Left kidney (tissue), 2 donors: ENCODE measurements around the gene CLDN7. TPM values are rescaled to one million over a fixed set of nuclear protein-coding genes. Genes with fewer than 3 reads are reported as not detected.

Experiments
- DNase-seq: peaks from one replicate; pipeline ENCODE4 v3.0.0-alpha.2; 2013
- polyA plus RNA-seq: library from polyadenylated mRNA; unstranded; fragments of 120-200 nt; gene quantifications from one replicate; pipeline ENCODE4 v1.2.1, GENCODE V29; 2013; ENCODE audit not compliant: insufficient read length

Gene CLDN7
- polyA plus RNA-seq, 1 donor = 36.6 TPM

DNA sequence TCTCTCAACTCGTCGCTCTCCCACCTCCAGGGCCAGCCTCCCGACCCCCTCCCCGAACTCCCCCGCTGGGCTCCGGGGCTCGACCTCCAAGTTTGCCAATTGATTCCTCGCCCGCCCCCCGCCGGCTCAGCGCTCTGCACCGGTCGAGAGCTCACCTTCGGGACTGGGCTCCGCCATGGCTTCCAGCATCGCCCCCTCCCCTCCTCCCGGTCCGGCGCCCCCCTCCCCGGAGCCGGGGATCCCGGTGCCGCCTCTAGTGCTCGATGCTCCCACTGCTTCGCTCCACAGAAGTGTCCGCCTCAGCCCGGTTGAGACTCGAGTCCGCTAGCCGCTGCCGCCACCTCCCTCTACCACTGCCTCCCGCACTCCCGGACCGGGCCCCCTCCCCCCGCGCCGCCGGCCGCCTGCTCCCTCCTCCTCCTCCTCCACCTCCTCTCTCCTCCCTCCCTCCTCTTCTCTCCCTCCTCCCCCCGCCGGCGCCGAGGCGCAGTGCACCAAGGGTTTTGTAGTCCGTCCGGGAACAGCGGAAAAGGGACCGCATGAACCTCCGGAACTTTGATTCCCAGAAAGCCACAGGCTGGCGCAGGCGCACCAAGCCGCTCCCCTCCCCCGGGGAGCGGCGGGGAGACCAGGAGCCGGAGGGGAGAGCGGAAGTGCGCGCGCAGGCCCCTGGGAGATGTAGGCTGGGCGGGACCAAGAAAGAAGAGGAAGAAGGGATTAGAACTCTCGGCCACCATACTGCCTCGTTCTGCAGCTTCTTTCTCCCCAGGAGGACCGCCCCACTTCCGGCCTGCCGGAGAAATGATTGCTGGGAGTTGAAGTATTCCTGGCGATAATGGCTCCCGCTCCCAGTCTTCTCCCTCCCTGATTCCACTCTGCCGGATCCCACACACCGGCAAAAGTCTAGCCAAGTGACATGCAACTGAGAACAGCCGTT lies 22.9 kb downstream of the CLDN7 start, which contains the start of gene PHF23:
Gene PHF23, minus strand, starts transcription at position 367 of the 937 bp plus-strand sequence. Its CDS starts 178 bp downstream, at position 189.
- DNase-seq = peak; percentile 99

DNA sequence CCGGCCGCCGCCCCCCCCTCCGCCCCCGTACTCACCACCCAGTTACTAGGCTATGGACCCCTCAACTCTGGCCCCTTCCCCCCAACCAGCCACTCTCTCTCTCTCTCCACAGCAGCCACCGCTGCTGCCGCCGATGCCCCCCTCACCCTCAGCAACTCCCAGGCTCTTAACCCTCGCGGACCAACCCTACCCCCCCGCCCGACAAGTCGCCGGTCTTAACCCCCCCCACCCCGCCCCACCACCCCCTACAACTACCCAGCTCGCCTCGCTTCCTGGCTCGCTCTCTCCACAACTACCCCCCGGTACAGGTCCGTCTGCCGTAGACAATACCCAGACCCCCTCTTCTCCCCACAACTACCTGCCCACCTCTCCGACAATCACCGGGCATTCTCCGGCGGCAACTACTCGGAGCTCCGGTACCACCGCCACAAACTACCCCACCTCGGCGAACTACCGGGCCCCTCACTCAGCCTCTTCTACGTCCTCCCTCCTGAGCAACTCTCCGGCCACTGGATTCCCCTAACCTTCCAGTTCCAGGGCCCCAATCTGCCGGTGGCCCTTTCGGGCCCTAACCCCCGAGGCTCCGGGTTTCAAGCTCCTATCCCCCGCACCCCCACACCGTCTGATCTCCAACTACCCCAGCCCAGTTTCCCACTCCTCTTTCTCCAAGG lies 23.7 kb downstream of the CLDN7 start:
- no peak for DNase-seq

DNA sequence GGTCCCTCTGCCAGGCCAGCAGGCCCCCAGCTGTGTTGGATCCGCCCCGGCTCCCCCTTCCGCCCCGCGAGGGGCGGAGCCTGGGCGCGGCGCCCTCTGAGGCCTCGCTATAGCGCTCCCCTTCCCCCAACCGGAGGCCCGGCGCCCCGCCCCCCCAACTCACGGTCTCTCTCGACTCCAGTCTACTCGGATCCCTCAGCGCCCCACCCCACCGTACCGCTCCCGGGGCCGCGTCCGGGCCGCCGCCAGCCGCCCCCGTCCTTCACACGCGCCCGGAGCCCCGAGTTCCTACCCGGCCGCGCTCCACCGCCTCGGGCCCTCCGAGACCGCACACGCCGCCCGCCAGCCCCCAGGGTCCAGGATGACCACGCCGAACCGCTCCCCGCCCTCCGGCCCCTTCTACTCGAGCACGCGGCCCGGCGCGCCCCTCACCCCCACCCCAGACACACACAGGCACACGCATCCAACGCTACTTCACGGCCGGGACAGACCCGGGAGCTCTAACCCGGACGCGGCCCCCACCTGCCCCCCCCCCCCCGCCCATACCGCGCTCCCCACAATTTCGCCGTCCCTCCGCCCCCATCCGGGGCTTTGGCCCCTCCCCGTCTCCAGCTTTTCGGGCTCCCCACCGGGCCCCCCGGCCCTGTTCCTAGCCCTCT lies 24.4 kb downstream of the CLDN7 start:
- no peak for DNase-seq

DNA sequence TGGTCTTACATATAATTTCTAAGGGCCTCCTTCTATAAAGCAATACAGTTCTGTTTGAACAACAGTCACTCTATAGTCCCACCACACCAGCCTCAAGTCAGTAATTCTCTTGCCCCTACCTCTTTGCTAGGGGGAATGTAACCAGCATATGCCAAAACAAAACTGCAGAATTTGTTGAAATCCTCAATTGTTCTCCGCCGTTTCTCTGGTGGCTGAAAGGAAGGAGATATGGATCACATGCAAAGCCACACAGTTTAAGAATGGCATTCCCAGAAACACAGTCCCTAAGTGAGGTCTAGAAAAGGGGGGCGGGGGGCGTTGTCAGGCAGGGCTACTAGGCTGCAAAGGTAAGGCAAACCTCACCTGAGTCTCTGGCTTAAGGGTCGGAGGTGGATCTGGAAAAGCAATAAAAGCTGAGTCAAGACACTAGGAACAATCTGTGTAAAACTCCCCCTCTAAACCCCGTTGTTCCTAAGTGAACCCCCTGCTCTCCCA lies 25.0 kb downstream of the CLDN7 start:
- no peak for DNase-seq

DNA sequence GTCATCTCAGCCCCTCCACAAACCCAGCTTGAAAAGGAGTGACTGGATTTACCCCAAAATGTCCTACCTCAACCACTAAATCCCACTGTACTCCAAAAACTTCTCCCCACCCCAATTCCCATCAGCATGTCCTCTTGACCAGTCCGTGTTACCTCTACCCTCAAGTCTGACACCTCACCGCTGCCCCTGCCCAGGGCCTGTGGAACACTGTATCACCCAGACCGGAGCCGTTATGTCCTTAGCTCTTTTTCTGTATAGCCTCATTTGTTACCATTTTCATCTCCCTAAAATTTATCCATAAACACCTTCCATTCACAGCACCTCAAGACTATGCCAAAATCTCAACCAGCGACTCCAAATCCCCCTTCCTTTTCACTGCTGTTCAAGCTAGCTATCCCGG lies 25.5 kb downstream of the CLDN7 start:
- no peak for DNase-seq

DNA sequence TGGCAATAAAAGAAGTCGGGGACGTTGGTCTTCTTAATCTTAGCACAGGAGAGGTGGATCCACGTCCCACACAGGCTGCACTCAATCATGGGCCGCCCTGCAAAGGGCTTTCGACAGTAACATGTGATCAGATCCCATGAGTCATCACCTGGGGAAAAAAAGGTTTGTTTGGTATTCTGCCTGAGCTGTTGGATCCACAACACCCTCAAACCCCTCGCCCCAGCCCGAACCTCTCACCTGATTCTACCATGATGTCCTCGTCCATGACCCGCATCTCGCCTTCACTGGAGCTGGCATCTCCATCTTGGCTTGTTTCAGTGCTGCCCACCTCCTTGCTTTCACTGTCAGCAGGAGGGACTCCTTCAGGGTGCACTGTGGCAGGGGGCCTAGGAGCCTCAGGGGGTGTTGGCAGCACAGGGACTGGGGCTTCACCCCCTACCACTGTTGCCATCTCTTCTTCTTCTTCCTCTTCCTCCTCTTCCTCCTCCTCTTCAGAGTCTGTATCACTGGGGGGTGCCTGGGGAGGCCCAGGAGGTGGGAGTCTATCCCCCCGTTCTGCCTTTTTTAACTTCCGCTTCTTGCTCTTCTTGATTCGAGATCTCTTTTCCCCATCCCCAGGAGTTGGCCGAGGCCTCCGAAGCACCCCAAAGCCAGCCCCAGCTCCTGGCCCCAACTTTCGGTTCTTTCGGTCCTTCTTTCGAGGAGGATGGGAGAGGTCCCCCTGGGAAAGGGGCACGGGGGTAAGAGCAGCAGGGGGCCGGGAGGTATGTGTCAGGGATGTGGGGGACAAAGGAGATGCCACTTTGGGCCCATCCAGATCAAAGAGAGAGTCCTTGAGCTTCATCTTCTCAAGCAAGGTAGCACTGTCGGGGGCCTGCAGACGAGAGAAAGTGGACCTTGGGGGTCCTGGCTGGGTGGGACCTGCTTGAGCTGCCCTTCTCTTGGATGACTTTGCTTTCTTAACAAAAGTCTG lies 26.3 kb downstream of the CLDN7 start:
- no peak for DNase-seq

DNA sequence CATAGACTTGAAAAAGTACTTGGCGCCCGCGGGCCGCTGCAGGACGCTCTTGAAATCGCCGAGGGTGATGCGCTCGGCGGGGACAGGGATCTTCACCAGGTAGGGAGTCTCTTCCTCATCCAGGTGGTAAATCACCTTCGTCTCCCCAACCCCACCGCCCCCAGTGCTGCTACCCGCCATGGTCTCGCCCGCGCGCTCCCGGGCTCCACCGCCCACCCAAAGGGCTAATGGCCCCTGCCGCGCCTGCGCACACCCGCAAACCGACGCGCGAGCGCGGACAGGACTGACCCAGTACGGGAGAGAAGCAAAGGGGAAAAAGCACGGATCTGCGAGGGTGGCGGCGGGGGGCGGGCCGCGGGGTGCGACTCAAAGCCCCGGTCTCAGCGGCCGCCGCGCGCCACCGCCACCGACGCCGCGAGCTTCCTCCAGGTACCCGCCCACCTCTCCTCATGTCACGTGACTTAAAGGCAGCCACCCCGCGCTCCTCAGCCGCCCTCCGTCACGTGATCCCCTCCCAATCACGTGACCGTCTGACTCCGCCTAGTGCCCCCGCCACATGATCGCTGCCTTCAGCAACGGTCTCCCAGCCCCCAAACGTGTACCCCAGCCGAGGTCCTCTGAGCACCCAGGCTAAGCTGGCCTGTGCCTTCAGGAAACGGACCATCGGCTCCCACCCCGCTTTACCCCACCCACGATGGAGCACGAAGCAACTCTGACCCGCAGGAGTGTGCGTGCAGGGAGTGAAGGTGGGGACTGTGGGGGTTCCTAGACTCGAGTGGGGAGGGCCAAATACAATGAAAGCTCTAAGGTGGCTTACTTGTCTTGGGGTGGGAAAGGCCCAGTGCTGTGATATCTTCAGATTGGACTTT lies 28.0 kb downstream of the CLDN7 start, which contains the start of gene DVL2:
Gene DVL2, minus strand, starts transcription at position 435 of the 869 bp plus-strand sequence. Its CDS starts 255 bp downstream, at position 180.
- peak; percentile 94 for DNase-seq

DNA sequence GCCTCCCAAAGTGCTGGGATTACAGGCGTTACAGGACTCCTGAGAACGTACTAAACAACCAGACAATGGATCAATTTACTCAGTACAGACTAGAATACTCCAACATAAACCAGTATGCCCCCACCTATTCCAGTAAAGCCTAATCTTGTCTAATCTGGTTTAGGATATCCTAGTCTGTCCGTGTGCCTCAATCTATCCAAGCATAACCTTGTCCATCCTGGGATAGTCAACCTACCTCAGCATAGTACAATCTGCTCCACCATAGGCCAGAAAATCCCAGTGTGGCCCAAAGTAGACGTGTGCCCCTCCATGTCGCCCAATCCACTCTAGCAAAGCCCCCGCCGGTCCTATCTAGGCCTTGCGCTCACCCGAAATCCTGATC lies 28.6 kb downstream of the CLDN7 start:
- no peak for DNase-seq

DNA sequence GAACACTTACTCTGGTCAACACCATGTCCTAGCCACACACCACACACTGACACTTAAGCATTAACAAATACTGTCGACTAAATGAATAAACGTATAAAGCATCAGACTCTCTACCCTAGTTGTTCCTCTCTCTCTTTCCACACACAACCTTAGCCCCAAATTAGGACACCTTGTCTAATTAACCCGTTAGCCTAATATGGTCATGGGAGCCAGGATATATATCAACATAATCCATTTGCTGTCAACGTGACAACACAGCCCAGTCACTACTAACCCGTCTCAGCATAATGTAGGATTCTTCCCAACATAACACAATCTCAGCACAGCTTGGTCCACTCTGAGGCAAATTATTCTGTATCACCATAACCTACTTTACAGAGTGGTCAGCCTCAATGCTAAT lies 30.2 kb downstream of the CLDN7 start:
- DNase-seq = no peak

DNA sequence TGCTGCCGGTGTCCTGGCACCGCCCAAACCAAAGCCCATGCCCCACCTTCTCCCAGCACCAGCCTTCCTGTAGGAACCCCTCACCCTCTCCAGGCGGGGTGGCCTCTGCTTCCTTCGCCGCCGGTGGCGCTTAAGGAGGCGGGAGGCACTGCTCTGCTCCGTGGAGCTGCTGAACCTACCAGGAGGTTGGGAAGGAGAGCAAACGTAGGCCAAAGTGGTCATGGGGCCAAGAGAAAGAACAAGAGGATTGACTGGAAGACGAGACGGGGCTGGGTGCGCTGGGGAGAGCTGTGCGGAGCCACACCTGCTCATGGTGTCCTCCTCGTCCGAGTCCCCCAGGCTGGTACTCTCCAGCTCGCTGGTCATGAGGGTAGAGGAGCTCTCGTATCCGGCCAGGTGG lies 32.8 kb downstream of the CLDN7 start:
- DNase-seq = no peak

DNA sequence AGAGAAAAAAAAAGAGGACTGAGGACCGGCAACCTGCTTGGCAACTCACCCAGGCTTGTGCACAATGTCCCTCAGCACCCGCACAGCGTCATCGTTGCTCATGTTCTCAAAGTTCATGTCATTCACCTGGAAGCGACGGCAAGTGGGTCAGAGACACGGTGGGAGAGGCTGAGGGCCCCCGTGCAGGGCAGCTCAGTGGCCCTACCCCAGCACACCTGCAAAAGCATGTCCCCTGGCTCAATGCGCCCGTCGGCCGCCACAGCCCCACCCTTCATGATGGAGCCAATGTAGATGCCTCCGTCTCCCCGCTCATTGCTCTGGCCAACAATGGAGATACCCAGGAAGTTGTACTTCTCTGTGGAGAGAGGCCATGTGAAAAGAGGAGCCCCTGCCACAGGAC lies 33.4 kb downstream of the CLDN7 start:
- DNase-seq = no peak

DNA sequence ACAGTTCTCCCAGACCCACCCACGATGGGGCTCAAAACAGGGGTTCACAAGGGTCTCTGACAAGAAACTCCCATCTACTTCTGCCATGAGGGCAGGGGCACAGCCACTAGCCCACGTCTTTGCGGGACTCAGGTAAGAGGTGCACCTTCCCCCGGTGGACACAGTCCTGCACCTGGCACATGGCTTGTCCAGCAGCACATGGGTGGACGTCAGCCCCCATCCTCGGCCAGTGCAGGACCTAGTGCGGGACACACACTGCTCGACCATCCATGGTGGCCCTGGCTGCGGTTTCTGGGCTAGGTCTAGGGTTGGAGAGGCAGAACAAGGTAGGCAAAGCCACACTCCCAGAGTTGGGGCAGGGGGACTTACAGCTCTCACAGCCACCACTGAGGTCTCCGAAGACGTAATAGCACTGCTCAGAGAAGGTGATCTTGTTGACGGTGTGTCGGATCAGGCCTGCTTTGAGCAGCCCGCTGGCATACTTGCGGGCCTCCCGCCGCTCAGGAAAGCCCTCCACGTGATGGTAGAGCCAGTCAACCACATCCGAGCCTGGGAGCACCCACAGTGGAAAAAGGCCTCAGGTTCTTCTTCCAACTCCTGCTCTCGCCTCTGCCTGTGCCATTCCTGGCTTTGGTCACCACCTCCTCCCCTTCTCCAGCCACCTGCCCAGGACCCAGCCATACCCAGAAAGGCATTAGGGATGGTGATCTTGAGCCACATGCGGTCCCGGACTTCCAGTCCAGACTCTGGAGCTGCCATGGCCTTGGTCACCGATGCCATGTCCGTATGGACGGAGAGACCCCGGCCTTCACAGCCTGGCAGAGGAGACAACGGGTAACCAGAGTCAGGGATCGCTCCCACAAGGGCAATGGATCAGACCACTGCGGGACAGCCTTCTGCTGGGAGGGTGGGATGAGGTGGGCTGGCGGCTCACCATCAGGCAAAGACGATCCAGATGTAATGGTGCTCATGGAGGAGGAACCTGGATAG lies 35.3 kb downstream of the CLDN7 start:
- no peak for DNase-seq

DNA sequence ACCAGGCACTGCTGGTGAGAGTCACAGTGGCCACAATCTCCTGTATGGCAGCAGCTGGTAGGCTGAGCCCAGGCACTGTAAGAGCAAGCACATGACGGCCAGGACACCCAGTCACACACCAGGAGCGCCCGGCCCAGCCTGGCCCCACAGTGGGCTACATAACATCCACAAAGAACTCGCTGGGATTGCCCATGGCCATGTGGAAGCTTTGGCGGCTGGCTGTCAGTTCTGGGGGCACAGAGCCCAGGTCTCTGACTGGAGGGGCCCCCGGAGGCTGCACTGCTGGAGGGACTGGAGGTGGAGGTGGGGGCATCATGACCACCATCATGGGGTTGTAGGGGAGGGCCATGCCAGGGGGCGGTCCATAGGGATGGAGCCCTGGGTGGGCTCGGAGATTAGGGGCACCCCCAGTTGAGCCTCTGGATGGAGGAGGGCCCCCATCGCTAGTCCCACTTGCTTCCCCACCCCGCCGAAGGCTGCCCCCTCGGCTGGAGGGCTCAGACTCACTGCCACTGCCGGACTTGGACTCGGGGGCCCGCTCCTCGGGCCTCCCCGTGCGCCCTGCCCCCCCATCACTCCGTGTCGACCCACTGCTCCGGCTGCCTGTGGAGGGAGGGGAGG lies 36.5 kb downstream of the CLDN7 start:
- DNase-seq = no peak

DNA sequence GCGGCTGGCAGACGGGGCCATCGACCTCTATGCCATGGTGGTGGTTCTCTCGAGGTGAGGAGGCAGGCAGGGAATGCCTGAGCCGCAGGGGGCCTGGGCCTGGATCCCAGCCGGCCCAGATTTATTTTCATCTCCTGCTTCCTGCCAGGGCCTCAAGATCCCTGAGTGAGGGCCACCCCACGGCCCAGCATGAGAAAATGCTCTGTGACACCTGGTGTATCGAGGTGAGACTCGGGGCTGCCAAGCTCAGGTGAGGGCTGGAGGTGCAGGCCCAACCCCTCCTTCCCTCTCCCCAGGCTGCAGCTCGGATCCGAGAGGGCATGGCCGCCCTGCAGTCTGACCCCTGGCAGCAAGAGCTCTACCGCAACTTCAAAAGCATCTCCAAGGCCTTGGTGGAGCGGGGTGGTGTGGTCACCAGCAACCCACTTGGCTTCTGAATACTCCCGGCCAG lies 37.6 kb downstream of the CLDN7 start:
- DNase-seq = no peak

DNA sequence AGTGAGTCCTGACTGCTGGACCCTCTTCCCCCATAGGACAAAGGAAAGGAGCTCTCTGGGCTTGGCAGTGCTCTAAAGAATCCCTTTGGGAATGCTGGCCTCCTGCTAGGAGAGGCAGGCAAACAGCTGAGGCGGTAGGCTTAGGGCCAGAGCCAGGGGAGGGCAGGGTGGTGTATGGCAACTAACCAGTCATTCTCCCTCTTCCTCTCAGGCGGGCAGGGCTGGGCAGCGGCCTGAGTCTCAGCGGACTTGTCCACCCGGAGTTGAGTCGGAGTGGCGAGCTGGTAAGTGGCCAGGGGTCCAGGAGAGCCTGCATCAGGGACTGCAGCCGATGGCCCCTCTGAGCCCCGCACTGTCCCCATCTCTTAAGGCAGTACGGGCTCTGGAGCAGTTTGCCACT lies 38.2 kb downstream of the CLDN7 start:
- DNase-seq = no peak

DNA sequence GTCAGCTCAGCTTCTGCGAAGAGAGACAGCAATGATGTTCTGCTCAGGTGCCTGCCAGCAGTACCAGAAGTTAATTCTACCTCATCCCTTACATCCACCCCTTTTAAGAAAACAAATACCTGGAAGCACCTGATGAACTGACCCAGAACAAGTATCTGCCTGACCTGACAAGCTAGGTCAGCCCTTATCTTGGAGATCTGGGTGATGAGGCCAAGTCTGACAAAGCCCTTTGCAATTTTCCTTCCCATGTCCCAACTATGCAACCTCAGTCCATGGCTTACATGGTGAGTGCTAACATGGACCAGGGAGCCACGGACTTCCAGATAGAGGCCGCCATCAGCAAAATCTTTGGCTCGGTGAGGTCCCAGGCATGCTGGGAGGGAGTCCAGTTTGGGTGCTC lies 38.9 kb downstream of the CLDN7 start:
- no peak for DNase-seq

DNA sequence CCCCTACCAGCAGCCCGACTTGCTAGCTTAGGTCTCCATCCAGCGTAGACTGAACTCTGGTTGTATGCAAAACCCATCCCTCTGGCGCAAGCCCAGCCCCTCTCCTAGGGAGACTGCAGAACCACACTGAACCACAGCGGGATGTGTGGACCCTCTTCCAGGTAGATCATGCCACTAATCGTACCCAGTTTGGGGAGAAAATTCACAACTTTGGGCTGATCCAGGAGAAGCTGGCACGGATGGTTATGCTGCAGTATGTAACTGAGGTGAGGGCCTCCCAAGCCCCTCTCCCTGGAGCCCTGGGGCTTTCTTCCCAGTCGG lies 39.3 kb downstream of the CLDN7 start:
- DNase-seq = no peak
